HG03135 (cell line): ENCODE data around the gene LONRF3.
"Not testable (repeated sequence)": the region's sequence is repeated elsewhere in the genome, so short reads cannot be mapped to it uniquely, and the experiment has no call there.

Source experiments
- ATAC-seq: cut with Tn5 transposase; IDR thresholded peaks from one replicate; pipeline ENCODE4 v1.9.1; 2021; ENCODE audit warnings: mild to moderate bottlenecking, moderate library complexity; ENCODE audit not compliant: unreplicated experiment

The LONRF3 gene

DNA sequence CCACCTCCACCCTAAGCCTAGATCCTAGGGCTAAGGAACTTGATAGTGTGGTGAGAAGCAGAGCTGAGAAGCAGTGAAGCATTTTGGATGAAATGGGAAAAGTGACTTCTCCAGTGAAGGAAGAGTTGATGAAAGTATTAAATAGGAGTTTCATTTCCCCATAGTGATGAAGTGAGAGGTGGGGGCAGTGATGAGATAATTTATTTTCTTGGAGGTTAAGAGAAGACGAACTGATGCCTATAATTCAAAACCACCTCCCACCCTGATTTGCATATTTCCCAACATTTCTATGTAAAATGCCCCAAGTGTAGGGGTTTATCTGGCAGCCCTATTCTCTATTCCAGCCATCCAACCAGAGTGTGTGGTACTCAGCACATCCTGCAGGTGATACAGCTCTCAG is 6.3 kb downstream of the LONRF3 start:
- no peak for ATAC-seq

DNA sequence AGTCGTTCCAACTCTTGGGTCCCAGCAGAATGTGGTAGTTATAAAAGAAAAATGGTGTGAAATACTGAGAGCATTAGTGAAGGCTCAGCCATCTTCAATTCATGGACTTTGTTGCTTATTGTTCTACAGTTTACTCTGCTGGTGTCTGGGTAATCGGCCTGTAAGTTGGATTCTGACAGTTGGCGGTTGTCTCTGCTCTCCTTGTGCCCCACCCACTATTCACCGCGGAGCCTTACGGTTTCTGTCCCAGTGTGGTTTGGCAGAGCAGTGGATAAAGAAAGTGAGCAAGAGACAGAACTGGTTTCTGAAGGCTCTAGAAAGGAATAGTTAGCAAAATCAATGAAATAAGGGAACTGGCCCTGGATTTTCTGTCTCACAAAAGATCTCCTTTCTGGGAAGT is 9.1 kb downstream of the LONRF3 start:
- ATAC-seq = no peak

DNA sequence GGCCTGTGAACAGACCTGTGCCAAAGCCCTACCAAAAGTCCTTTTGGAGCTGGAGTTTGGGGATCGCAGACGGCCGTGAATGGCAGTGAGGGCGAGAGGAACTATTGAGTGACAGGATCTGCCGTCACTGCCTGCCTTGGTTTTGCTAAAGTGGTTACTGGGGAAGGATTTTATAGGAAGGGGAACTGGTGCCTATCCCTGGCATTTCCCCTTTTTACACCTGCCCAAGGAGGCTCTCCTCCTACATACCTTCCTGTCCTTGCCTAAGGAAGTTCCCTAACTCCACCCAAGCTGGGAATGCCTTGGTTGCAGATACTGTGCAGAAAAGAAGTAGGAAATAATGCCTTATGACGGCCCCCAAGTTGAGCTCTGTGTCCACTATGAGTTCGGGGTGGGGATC is 14.5 kb downstream of the LONRF3 start:
- no peak for ATAC-seq

DNA sequence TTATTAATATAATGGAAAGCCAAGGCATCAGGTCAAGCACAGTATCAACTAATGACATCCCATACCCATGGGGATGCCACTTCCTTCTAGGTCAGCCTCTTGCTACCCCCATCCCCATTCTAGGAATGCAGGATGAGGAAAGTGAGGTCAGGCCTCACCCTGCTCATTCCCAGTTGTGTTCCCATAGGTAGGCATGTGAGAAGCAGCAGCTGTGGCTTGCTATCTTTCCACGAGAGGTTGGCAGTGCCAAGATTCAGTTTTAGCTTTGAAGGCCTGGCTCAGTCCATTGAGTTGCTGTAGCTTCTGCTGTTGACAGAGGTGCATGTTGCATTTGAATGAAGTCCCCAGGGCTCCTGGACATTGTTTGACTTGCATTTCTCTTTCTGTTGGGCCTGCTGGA is 15.5 kb downstream of the LONRF3 start:
- no peak for ATAC-seq

DNA sequence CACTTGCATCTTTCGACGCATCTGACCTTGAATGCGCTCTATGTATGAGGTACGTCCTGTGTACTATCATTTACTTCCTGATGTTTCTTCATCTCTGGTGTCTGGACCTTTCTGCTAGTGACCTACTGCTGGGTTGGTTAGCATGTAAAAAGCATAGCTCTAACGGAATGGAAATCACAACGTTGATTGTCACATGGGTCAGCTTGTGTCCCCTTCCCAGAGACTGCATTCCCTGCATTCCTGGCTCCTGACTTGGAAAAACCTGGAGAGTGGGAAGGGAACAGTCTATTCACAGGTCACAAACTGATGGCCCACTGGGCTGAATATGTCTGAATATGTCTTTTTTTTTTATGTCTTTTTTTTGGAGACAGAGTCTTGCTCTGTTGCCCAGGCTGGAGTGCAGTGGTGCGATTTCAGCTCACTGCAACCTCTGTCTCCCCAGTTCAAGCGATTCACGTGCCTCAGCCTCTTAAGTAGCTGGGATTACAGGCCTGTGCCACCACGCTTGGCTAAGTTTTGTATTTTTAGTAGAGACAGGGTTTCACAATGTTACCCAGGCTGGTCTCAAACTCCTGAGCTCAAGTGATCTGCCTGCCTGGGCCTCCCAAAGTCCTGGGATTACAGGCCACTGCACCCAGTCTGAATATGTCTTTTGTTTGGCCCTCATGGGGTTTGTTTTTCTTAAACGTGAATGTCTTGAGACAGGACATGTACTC is 16.3 kb downstream of the LONRF3 start:
- no peak for ATAC-seq

DNA sequence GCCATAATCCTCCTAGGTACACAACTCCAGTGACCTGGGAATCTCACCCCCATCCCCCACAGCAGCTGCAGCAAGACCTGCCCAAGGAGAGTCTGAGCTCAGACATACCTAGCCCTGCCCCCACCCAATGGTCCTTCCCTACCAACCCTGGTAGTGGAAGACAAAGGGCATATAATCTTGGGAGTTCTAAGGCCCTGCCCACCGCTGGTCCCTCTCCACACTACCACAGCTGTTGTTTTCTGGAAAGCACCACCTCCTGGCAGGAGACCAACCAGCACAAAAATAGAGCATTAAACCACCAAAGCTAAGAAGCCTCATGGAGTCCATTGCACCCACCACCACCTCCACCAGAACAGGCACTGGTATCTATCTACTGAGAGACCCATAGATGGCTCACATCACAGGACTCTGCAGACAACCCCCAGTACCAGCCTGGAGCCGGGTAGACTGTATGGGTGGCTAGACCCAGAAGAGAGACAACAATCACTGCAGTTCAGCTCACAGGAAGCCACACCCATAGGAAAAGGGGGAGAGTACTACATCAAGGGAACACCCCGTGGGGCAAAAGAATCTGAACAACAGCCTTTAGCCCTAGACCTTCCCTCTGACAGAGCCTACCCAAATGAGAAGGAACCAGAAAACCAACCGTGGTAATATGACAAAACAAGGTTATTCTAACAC is 18.2 kb downstream of the LONRF3 start:
- ATAC-seq = not testable (repeated sequence)

DNA sequence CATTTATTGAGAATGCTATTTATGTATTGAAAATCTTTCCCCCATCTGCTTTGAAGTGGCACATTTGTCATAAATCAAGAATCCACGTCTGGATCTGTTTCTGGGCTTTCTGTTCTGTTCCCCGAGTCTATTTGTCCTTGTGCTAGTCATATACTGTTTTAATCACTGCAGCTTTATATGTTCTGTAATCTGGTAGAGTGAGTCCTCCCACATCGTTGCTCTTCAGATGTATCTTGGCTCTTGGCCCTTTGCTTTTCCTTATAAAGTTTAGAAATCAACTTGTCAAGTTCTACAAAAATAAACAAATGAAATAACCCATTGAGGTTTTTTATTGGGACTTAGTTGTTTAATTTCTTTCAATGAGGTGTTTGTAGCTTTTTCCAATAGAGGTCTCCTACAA is 29.0 kb downstream of the LONRF3 start:
- ATAC-seq = no peak

DNA sequence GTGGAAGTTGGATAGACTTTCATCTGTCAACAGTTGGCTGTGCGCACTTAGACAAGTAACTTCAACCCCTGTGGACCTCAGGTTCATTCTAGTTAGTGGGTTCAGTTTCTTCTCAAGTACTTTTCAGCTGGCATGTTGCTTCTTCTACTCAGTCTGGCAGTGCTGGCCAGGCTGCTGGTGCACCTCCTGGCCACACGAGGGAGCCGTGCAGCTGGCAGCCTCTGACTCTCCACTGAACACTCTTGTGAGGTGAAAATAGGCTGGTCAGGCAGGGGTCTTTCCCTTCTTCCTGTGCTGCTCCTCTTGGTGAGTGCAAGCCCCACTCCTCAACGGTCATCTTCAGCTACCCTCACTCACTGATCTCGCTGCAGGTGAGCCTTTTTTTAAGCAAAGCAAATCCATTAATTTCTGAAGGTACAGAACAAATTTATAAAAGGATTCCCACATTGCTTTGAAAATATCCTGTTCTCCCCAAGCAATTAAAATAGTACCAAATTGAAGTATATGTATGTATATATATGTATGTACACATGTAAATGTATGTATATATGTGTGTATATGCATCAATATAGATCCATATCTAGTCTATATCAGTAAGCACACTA is 30.6 kb downstream of the LONRF3 start:
- peak; percentile 87 for ATAC-seq

DNA sequence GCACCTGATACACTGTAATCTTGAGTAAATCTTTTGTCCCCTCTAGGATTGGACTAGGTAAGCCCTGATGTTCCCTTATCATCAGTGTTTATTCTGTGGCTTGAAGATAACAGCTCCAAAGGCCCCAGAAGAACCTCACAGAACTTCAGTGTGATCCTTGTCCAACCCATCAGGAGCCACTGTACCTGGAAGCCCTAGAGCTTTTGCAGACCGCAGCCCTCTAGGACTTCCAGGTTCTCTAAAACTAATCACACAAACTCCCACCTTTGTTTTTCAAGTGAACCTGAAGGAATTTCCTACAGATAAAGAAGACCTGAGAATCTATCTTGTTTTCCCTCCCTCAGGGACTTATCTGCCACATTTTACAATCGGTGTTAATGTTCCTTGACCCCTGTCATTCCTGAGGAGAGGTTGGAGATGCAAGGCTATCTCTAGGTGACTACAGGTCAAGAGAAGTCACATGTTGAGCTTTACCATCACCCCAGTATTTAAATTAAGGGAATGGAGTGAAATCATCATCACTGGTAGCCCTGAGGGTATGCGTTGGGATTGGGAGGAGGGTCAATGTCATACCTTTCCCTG is 32.9 kb downstream of the LONRF3 start:
- no peak for ATAC-seq

DNA sequence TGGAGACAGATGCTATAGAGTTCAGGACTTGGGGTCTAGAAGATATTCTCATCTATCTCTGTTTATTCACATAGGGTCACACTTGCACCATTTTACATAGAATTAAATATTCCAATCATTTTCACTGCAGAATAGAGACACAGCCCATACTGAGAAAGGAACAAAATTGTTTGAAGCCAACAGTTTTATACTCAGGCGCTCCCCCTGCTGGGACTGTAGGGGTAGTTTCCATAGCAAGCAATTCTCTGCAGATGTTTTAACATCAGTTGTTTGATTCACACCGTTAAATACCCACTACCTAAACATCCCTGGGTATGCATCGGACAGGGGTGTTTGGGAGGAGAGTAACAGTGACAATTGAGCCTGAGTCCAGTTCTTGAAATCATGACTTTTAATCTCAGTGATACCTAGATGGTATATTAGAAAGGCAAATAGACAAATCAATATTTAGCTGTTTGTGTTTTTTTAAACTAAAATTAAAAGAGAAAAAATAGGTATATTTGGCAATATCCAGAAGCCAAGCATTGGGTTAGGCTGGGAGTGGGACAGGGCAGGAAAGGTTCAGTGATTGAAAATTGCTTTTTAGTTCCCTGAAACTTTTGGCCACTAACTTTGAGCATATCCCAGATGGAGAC is 33.8 kb downstream of the LONRF3 start:
- no peak for ATAC-seq

DNA sequence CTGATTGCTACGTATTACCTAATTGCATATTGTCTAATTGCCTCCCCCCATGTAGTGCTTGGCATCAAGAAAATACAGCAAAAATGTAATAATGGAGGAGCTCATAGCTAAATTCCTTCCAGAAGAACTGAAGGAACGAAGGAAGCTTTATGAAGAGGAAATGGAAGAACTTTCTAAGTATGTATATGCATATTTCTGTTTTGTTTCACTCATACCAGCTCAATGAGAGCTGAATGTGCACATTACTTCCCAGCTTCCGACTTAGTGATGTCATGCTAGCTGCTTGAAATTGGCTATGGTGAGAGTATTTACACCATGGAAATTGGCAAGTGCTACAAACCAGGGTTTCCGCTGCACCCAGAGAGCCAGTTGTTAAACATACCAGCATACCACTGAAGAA is 34.7 kb downstream of the LONRF3 start:
- no peak for ATAC-seq

DNA sequence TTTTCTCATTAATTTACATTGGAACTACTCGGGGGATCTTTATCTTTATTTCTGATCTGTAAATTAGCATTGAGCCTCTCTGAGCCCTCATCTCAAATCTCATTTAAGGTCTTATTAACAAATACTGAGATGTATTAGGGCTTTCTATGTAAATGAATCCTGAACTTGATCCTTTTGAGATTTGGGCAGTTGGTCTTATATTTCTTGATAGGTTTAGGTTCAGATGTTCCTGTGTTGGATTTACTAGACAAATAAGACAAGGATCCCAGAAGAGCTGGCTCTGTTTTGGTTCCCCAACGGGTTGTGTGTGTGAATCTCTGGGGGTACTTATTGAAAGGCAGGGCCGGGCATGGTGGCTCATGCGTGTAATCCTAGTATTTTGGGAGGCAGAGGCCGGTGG is 36.1 kb downstream of the LONRF3 start:
- ATAC-seq = no peak

DNA sequence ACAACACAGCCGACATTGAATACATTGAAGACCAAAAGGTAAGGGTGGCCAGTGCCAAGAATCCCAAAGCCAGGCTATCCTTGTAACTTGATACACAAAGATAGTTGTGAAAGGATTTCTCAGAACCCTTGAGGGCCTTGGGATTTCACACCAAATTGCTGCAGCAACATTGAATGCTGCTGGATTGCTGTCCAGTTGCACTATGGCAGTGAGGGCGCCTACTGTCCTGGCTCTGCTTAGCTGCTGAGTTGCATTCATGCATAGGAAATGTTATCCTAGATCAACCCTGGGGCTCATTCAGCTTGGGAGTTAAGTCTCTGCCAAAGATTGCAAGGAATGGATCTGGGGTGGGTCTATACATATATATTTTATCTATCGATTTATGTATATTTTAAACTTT is 38.7 kb downstream of the LONRF3 start:
- ATAC-seq = no peak

DNA sequence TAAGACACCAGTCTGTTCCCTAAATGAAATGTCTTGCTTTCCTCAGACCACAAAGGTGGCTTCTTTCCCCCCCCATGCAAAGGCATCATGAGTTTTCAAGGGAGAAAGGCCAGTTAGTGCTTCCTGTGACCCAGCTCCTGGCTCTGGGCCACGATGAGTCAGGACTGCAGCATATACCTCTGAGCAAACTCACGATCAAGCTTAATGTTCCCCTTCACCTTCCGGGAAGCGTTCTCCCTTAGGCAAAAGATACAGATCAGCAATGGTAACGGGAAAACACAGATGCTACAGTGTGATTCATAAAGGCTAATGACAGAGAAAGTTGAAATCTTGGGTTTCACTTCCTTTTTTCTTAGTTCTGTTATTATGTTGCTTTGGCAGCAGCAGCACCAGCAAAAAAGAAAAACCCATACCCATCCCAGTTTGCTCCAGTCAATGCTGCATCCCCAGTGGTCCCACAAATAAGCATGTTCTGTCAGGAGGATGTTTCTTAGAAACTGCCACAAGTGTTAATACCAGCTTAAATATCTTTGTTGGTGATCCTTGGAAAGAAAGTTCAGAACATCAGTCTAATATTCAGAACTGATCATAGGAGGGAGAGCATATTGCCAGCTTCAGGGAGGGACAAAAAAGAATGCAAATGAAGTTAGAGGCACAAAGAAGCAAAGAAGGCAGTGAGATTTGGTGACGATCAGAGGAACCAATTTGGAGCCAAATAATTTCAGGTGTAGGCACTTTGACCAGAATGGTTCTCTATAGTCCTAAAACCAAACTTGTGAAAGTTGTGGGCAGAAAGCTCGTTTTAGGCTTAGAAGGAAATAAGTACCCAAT is 41.2 kb downstream of the LONRF3 start:
- ATAC-seq = peak; percentile 96

DNA sequence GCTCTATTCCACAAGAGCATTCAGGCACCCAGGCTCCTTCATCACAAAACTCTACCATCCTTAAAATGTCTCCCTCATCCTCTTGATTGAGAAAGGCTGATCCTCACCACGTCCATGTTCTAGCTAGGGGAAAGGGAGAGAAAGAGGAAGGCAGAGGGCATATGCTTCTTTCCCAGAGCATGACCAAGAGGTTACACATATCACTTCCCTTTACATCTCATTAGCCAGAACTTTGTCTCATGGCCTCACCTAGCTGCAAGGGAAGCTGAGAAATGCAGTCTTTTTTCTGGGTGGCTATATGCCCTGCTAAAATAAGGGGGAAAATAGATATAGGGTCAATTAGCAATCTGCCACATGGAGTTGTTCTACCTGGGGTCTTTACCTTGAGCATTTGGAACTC is 42.7 kb downstream of the LONRF3 start:
- no peak for ATAC-seq

DNA sequence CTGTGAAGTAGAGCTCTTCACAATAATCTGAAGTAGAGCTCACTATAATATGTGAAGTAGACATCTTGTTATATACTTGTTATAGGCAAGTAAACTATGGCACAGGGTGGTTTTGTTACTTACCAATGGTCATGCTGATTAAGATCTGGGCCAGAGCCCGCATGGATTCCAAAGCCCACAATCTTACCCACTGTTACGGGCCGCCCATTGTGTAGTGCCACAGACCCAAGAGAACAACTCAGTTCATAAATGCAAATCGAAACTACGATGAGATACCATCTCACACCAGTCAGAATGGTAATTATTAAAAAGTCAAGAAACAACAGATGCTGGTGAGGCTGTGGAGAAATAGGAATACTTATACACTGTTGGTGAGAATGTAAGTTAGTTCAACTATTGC is 51.5 kb downstream of the LONRF3 start:
- no peak for ATAC-seq

DNA sequence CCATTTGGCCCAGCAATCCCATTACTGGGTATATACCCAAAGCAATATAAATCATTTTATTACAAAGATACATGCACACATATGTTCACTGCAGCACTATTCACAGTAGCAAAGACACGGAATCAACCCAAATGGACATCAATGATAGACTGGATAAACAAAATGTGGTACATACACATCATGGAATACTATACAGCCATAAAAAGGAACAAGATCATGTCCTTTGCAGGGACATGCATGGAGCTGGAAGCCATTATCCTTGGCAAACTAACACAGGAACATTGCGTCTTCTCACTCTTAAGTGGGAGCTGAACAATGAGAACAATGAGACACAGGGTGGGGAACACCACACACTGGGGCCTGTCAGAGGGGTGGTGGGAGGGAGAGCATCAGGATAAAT is 51.9 kb downstream of the LONRF3 start:
- not testable (repeated sequence) for ATAC-seq

DNA sequence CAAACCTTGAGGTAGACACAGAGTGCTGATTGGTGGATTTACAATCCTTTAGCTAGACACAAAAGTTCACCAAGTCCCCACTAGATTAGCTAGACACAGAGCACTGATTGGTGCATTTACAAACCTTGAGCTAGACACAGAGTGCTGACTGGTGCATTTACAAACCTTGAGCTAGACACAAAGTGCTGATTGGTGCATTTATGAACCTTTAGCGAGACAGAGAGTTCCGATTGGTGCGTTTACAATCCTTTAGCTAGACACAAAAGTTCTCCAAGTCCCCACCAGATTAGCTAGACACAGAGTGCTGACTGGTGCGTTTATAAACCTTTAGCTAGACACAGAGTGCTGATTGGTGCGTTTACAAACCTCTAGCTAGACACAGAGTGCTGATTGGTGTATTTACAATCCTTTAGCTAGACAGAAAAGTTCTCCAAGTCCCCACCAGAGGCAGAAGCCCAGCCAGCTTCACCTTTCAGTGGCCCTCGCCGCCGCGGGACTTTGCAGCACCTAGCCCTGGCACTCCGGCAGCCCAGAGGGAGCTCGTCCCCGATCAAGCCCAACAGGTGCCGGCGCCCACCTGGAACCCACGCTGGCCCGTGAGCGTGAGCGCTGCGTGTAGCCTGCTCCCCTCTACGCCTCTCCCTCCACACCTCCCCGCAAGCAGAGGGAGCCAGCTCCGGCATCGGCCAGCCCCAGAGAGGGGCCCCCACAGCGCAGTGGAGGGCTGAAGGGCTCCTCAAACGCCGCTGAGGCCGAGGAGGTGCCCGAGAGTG is 53.7 kb downstream of the LONRF3 start:
- ATAC-seq = not testable (repeated sequence)

DNA sequence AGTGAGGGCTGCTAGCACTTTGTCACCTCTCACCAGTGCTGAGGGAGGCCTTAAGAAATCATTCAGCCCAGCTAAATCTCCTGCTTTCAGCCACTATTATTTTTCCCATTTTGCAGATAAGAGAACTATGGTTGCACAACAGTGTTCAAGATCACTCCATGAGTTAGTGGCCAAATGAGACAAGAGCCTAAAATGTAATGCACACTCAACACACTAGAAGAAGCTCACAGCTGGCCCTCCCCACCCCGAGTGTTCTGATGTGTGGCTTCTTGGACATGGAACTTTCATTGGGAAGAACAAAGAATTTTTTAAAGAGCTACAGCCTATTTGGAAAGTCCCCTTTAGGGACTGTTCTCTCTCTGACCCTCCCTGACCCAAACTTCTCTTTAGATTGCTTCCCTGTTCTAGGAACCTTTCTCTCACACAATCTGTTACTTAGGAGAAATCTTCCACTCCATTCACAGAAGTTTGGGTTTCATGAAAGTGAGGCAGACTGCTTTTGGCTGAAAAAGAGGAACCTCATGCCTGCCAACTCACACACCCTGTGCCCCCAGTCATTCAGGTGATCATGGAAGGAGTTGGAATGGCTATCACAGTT is 54.4 kb downstream of the LONRF3 start:
- no peak for ATAC-seq
